Erythroblast (primary cell): Measurements from ENCODE around the gene MAPT.

Source experiments
- GATA1 ChIP-seq: IDR thresholded peaks from 2 replicates; pipeline ENCODE4 v1.6.1; 2011; ENCODE audit warnings: low read depth, mild to moderate bottlenecking, control low read depth, low read length, moderate library complexity
- POLR2A ChIP-seq: IDR thresholded peaks from 2 replicates; pipeline ENCODE4 v1.6.1; 2011; ENCODE audit warnings: mild to moderate bottlenecking, low read length

- TF ChIP-seq POLR2A (no peak), GATA1 (no peak)
Measured at GRCh38 chr17:46061435-46061834, 167.1 kb downstream of the MAPT start.
